H1 (cell line): ENCODE data around the gene GATB. TPM values are rescaled to one million over a fixed set of nuclear protein-coding genes. Genes with fewer than 3 reads are reported as not detected.

Source experiments
- CTCF ChIA-PET: fragments of 300-600 bp; sonication (Branson Sonifier 250); formaldehyde crosslinking; loops from one replicate; lab custom pipeline; 2021; ENCODE audit not compliant: partially characterized antibody; lab: Charles Lee
- POLR2A ChIA-PET: fragments of 300-600 bp; sonication (Branson Sonifier 250); formaldehyde crosslinking; loops from one replicate; lab custom pipeline; 2021; ENCODE audit warnings: inconsistent platforms; ENCODE audit not compliant: partially characterized antibody; lab: Charles Lee
- DNase-seq, 2 experiments: peaks; one replicate each; pipeline versions ENCODE4 v3.0.0 to v3.0.0-alpha.2; 2010 to 2022; ENCODE audit warnings: low spot score in 2 of 2, low read depth in 1 of 2, mixed read lengths in 1 of 2
- FAIRE-seq: peaks from 2 replicates; lab custom pipeline; 2011; peaks lifted over from hg19 to GRCh38; lab: Jason Lieb, UNC
- H2AFZ ChIP-seq: 2 replicates; pipeline ENCODE4 v1.8.1; 2012; ENCODE audit warnings: low read length, inconsistent platforms
- H2AK5ac ChIP-seq: 2 replicates; pipeline ENCODE4 v1.6.1; 2013; ENCODE audit warnings: low read depth, low read length
- H2BK120ac ChIP-seq: replicated peaks from 2 replicates; pipeline ENCODE3; 2013; ENCODE audit warnings: low read depth, low read length, inconsistent platforms
- H2BK12ac ChIP-seq: 2 replicates; pipeline ENCODE4 v1.6.1; 2013; ENCODE audit warnings: low read depth, low read length
- H2BK15ac ChIP-seq: 2 replicates; pipeline ENCODE4 v1.6.1; 2013; ENCODE audit warnings: low read length
- H2BK20ac ChIP-seq: 2 replicates; pipeline ENCODE4 v1.6.1; 2013; ENCODE audit warnings: low read length
- H2BK5ac ChIP-seq: 2 replicates; pipeline ENCODE4 v1.6.1; 2013; ENCODE audit warnings: low read depth, low read length
- H3K14ac ChIP-seq: 2 replicates; pipeline ENCODE4 v1.6.1; 2013; ENCODE audit warnings: inconsistent platforms; ENCODE audit not compliant: insufficient read length
- H3K18ac ChIP-seq: 2 replicates; pipeline ENCODE4 v1.6.1; 2013; ENCODE audit warnings: low read length; ENCODE audit errors: extremely low read depth
- H3K23ac ChIP-seq: 2 replicates; pipeline ENCODE4 v1.6.1; 2013; ENCODE audit warnings: inconsistent platforms; ENCODE audit not compliant: insufficient read length
- H3K23me2 ChIP-seq: 2 replicates; pipeline ENCODE4 v1.6.1; 2013; ENCODE audit warnings: low read depth, low read length
- H3K27ac ChIP-seq: 2 replicates; pipeline ENCODE4 v1.6.1; 2011; ENCODE audit warnings: low read depth, low read length, inconsistent platforms
- H3K27me3 ChIP-seq, 4 experiments: replicated peaks in 1 of 4; 1 replicate in 1 of 4; 2 replicates in 3 of 4; pipeline versions ENCODE4 v1.6.1 to v1.8.1; 2011 to 2013; ENCODE audit warnings: low read length in 3 of 4, mild to moderate bottlenecking in 3 of 4, inconsistent platforms in 2 of 4, mixed read lengths in 2 of 4, moderate library complexity in 1 of 4; ENCODE audit not compliant: control insufficient read depth in 3 of 4, insufficient read depth in 3 of 4; ENCODE audit errors: extremely low read depth in 1 of 4
- H3K36me3 ChIP-seq, 4 experiments: 2 replicates each; pipeline versions ENCODE4 v1.6.1 to v1.8.1; 2011 to 2013; ENCODE audit warnings: mild to moderate bottlenecking in 4 of 4, low read length in 3 of 4, moderate library complexity in 2 of 4, control low read depth in 1 of 4, inconsistent platforms in 1 of 4; ENCODE audit not compliant: insufficient read depth in 4 of 4, control insufficient read depth in 2 of 4
- H3K4ac ChIP-seq: replicated peaks from 2 replicates; pipeline ENCODE3; 2013; ENCODE audit warnings: low read length, low read depth, mixed read lengths, inconsistent platforms; ENCODE audit not compliant: insufficient read length
- H3K4me1 ChIP-seq, 4 experiments: replicated peaks in 1 of 4; 1 replicate in 1 of 4; 2 replicates in 3 of 4; pipeline versions ENCODE4 v1.6.1 to v1.8.1; 2011 to 2013; ENCODE audit warnings: low read length in 3 of 4, inconsistent platforms in 2 of 4, mixed read lengths in 1 of 4; ENCODE audit not compliant: insufficient read depth in 4 of 4, control insufficient read depth in 3 of 4
- H3K4me2 ChIP-seq, 2 experiments: 2 replicates each; pipeline versions ENCODE4 v1.6.1 to v1.8.1; 2011 to 2013; ENCODE audit warnings: low read depth in 2 of 2, low read length in 2 of 2, control low read depth in 1 of 2, inconsistent platforms in 1 of 2, mild to moderate bottlenecking in 1 of 2; ENCODE audit not compliant: insufficient read depth in 1 of 2
- H3K4me3 ChIP-seq, 4 experiments: fragments of 200-600, 300-600 bp in 1 of 4; sonication (generic), shearing (Covaris generic), sonication (Bioruptor Twin) in 1 of 4; 2 replicates each; pipeline versions ENCODE4 v1.5.1 to v1.8.1; 2011 to 2016; ENCODE audit warnings: low read length in 4 of 4, low read depth in 3 of 4, control low read depth in 2 of 4, inconsistent platforms in 2 of 4, mild to moderate bottlenecking in 2 of 4, mixed read lengths in 1 of 4, moderate library complexity in 1 of 4; ENCODE audit not compliant: insufficient read depth in 2 of 4; ENCODE audit errors: extremely low read depth in 1 of 4
- H3K56ac ChIP-seq: replicated peaks from 2 replicates; pipeline ENCODE3; 2013; ENCODE audit warnings: low read depth, mild to moderate bottlenecking, mixed read lengths, low read length, inconsistent platforms; ENCODE audit not compliant: insufficient read length
- H3K79me1 ChIP-seq: 2 replicates; pipeline ENCODE4 v1.6.1; 2013; ENCODE audit warnings: low read depth, low read length, control low read depth
- H3K79me2 ChIP-seq, 2 experiments: 2 replicates each; pipeline versions ENCODE4 v1.6.1 to v1.8.1; 2012 to 2013; ENCODE audit warnings: low read length in 2 of 2, mild to moderate bottlenecking in 2 of 2, inconsistent platforms in 1 of 2; ENCODE audit not compliant: insufficient read depth in 2 of 2, control insufficient read depth in 1 of 2
- H3K9ac ChIP-seq, 4 experiments: replicated peaks in 1 of 4; 1 replicate in 1 of 4; 2 replicates in 3 of 4; pipeline versions ENCODE4 v1.6.1 to v1.8.1; 2011 to 2013; ENCODE audit warnings: low read depth in 3 of 4, low read length in 3 of 4, control low read depth in 2 of 4, mild to moderate bottlenecking in 2 of 4, moderate library complexity in 2 of 4, inconsistent platforms in 1 of 4; ENCODE audit errors: extremely low read depth in 1 of 4
- H3K9me3 ChIP-seq, 2 experiments: 2 replicates each; pipeline versions ENCODE4 v1.6.1 to v1.8.1; 2012 to 2013; ENCODE audit warnings: mild to moderate bottlenecking in 2 of 2, moderate library complexity in 2 of 2, control low read depth in 1 of 2, inconsistent platforms in 1 of 2, low read depth in 1 of 2, low read length in 1 of 2, mixed read lengths in 1 of 2; ENCODE audit not compliant: insufficient read depth in 2 of 2
- H4K20me1 ChIP-seq, 2 experiments: replicated peaks in 1 of 2; 2 replicates each; pipeline versions ENCODE3 to v1.8.1; 2011 to 2013; ENCODE audit warnings: inconsistent platforms in 2 of 2, low read length in 2 of 2, mild to moderate bottlenecking in 1 of 2; ENCODE audit not compliant: insufficient read depth in 2 of 2, control insufficient read depth in 1 of 2
- H4K5ac ChIP-seq: 2 replicates; pipeline ENCODE4 v1.6.1; 2013; ENCODE audit warnings: low read length, low read depth, mixed read lengths, inconsistent platforms; ENCODE audit not compliant: insufficient read length
- H4K8ac ChIP-seq: 2 replicates; pipeline ENCODE4 v1.8.0; 2013; ENCODE audit warnings: mild to moderate bottlenecking, moderate library complexity, low read length, inconsistent platforms; ENCODE audit not compliant: insufficient read depth; ENCODE audit errors: extremely low read depth
- H4K91ac ChIP-seq: replicated peaks from 2 replicates; pipeline ENCODE3; 2013; ENCODE audit warnings: low read length, mixed read lengths, inconsistent platforms; ENCODE audit not compliant: insufficient read length
- ASH2L ChIP-seq: fragments of 200-600, 300-600 bp; sonication (generic); IDR thresholded peaks from one replicate; pipeline ENCODE4 v1.7.1; 2017; ENCODE audit warnings: low read length
- EGR1 ChIP-seq: IDR thresholded peaks from 2 replicates; pipeline ENCODE4 v1.6.1; 2011; ENCODE audit warnings: low read depth, low read length, borderline replicate concordance
- KDM5A ChIP-seq: fragments of 200-600 bp; IDR thresholded peaks from 2 replicates; pipeline ENCODE4 v1.7.1; 2012; ENCODE audit warnings: mild to moderate bottlenecking, low read length, inconsistent platforms, mixed read lengths
- PHF8 ChIP-seq: fragments of 200-600 bp; sonication (generic); conservative IDR thresholded peaks from 2 replicates; pipeline ENCODE4 v1.7.1; 2012; ENCODE audit warnings: low read depth, mild to moderate bottlenecking, inconsistent platforms, low read length, moderate library complexity
- POLR2A ChIP-seq, 2 experiments: IDR thresholded peaks; 1 replicate in 1 of 2; 2 replicates in 1 of 2; pipeline ENCODE4 v1.6.1; 2011; ENCODE audit warnings: low read depth in 2 of 2, low read length in 2 of 2, mild to moderate bottlenecking in 2 of 2; ENCODE audit errors: control extremely low read depth in 1 of 2
- WGBS, 2 experiments: shearing (Covaris generic) in 1 of 2; methylation state at CpG; one replicate each; pipeline versions ENCODE4 v1.1.6 to v1.1.7; 2013 to 2015; ENCODE audit warnings: low lambda C conversion rate in 2 of 2, mixed read lengths in 2 of 2, inconsistent platforms in 1 of 2, low coverage in 1 of 2, missing lambda C conversion rate in 1 of 2; ENCODE audit not compliant: insufficient replicate concordance in 2 of 2, insufficient coverage in 1 of 2, insufficient read length in 1 of 2; ENCODE audit errors: extremely low coverage in 1 of 2, missing lambda C conversion rate in 1 of 2; 5-methylcytosine and 5-hydroxymethylcytosine counted together
- polyA plus RNA-seq, 7 experiments: library from polyadenylated mRNA; depleted of rRNA in 3 of 7; stranded (reverse) in 5 of 7; unstranded in 2 of 7; fragments of >200 nt in 5 of 7; fragments of 200-250 nt in 2 of 7; gene quantifications; 1 replicate in 5 of 7; 2 replicates in 1 of 7; 4 replicates in 1 of 7; pipeline versions ENCODE4 v1.2.1 to v1.2.3, GENCODE V29; 2011 to 2013; ENCODE audit warnings: missing spikeins in 2 of 7, mixed read lengths in 2 of 7
- total RNA-seq: library from RNA; stranded (reverse); fragmentation: NEBNext Ultra II Directional; extraction: Animal tissue kit (Norgen Biotek cat#: 25700); gene quantifications from 2 replicates; pipeline ENCODE4 v1.2.1, GENCODE V29; 2021
- TF ChIP-seq, protein P1 (sequence below): IDR thresholded peaks from 2 replicates; pipeline ENCODE4 v1.6.1; 2012; ENCODE audit warnings: inconsistent platforms

Gene GATB
- total and polyA plus RNA-seq, 2 of the 8 experiments (the other 6 are each of a cell fraction or from before 2014, with no cell fraction given): 15.3 to 18.0 TPM

DNA sequence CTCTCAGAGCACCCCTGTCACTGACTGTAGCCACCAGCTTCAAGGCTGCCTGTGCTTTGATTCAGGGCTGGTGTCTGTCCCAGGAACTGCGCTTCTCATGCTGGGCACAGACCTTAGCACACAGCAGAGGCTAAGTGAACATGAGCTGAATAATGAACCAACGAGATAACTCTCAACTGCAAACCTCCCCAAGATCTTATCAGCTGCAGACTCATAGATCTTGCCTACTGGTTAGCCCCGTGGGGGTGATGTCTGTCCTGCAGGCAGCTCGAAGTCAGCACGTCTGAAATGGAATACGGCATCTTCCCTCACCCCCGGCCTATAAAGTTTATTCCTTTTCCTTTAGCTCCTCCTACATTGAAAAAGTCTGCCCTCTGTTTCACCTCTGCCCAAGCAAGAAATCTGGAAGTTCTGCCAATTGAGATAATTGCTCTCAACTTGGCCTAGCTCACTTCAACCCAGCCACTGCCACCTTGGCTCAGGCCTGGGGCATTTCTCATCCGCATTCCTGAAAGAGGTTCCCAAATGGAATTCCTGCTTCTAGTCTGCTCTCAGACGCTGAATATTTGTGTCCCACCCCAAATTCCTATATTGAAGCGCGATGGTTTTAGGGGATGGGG, 73.7 kb downstream of the GATB start:
- CTCF ChIA-PET: interaction anchor here (0.7 to 2.0 kb wide), 4 partner anchors 8 to 423 kb away, joined by 3 to 6 read pairs (median 4); partner anchors contain the start of gene PRSS48
- Histone ChIP-seq H3K27ac (no peak overlapping the region), H3K23ac (no peak overlapping the region)

More for the DNA sequence above, 73.7 kb downstream of the GATB start:
- no peaks in the 10 kb centered on the region for H3K23me2 ChIP-seq
- FAIRE-seq (no peak), DNase-seq (no peak)
- H3K36me3 ChIP-seq: no peaks in the 10 kb centered on the region
- H3K14ac ChIP-seq: no peak overlapping the region
- no peaks in the 10 kb centered on the region for H3K27me3 ChIP-seq
- no peaks in the 10 kb centered on the region for H3K79me2 ChIP-seq
- H3K56ac ChIP-seq: no peak overlapping the region
- no peak overlapping the region for H3K4me2 ChIP-seq
- no peak overlapping the region for H3K4ac ChIP-seq
- no peak overlapping the region for H2BK20ac ChIP-seq
- no peak overlapping the region for H2AK5ac ChIP-seq
- no peaks in the 10 kb centered on the region for H3K79me1 ChIP-seq
- no peaks in the 10 kb centered on the region for H4K20me1 ChIP-seq
- TF ChIP-seq EGR1 (no peak), ASH2L (no peak), PHF8 (no peak), POLR2A (IDR thresholded peaks at IDR 0.05; ENCODE audit: control extremely low read depth in 1 of 2, low read depth in 2 of 2, low read length in 2 of 2) (no peak), KDM5A (no peak)
- TF ChIP-seq, protein P1, sequence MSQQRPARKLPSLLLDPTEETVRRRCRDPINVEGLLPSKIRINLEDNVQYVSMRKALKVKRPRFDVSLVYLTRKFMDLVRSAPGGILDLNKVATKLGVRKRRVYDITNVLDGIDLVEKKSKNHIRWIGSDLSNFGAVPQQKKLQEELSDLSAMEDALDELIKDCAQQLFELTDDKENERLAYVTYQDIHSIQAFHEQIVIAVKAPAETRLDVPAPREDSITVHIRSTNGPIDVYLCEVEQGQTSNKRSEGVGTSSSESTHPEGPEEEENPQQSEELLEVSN: no peak
- H2BK120ac ChIP-seq: no peak overlapping the region
- no peaks in the 10 kb centered on the region for H3K9me3 ChIP-seq
- H3K9ac ChIP-seq: no peak overlapping the region
- H3K4me1 ChIP-seq: peaks cover 0 to 5% (median 2%) of the 10 kb centered on the region in 4 experiments; a peak in 4 of 7 replicates
- H2BK5ac ChIP-seq: no peak overlapping the region
- POLR2A ChIA-PET: interaction anchor here (0.9 kb wide), 1 partner anchor 226 kb away, joined by 3 read pairs; no protein-coding TSS in a partner anchor
- H2AFZ ChIP-seq: no peak overlapping the region
- no peak overlapping the region for H3K18ac ChIP-seq
- 89% methylated on average over 11 of the region's 11 CpGs; no CpG with 5 or more reads in 1 of the 2 experiments for WGBS, 2 experiments
- H4K8ac ChIP-seq: no peak overlapping the region
- H2BK12ac ChIP-seq: no peak overlapping the region
- no peak overlapping the region for H2BK15ac ChIP-seq
- H4K91ac ChIP-seq: no peak overlapping the region
- no peak overlapping the region for H4K5ac ChIP-seq
- H3K4me3 ChIP-seq: no peak overlapping the region
